ENCODE data around the gene TRIM34.
A peak's percentile ranks its signal among the peaks of the same experiment; 100 is the strongest.
"Not testable (repeated sequence)": the region's sequence is repeated elsewhere in the genome, so short reads cannot be mapped to it uniquely, and the experiment has no call there.

TRIM34 gene, protein sequence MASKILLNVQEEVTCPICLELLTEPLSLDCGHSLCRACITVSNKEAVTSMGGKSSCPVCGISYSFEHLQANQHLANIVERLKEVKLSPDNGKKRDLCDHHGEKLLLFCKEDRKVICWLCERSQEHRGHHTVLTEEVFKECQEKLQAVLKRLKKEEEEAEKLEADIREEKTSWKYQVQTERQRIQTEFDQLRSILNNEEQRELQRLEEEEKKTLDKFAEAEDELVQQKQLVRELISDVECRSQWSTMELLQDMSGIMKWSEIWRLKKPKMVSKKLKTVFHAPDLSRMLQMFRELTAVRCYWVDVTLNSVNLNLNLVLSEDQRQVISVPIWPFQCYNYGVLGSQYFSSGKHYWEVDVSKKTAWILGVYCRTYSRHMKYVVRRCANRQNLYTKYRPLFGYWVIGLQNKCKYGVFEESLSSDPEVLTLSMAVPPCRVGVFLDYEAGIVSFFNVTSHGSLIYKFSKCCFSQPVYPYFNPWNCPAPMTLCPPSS

GRCh38 chr11:5624489-5625279, at the start of gene TRIM34:
TRIM34 (plus strand) TSS chr11:5625001; CDS start chr11:5632332, 7,331 bp downstream.
- TF ChIP-seq JUND (IDR thresholded peaks at IDR 0.05; ENCODE audit: low read depth): no peak
- DNase-seq (ENCODE audit: low read depth in 1 of 2, low spot score in 1 of 2): peak; percentile 72 to 77
- in situ Hi-C loops (cut with HindIII; ENCODE audit: low pct_unique_long_range_greater_than_20kb, low sequenced_read_pairs): no loop called here

DNA sequence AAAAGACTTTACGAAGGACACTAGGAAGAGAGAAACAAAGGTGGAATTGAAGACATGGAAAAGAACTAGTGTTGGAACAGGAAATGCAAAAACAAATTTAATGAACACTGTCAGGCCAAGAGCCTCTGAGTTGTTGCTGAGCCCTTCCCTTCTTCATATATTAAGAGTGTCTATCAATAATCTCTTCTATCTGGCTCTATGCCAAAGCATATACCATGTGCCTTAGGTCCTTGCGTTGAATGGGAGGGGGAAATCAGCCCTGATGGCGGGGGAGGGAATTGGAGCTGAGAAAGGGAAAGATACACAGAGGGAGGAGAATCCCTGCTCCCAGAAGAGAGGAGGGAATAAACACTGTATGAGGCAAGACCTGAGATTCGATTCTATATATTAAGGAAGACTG, 49.6 kb upstream of the TRIM34 start:
- in situ Hi-C loops (cut with HindIII; ENCODE audit: low pct_unique_long_range_greater_than_20kb, low sequenced_read_pairs): no loop called here
- no peak for TF ChIP-seq JUND (IDR thresholded peaks at IDR 0.05; ENCODE audit: low read depth)
- DNase-seq (ENCODE audit: low read depth in 1 of 2, low spot score in 1 of 2): no peak

DNA sequence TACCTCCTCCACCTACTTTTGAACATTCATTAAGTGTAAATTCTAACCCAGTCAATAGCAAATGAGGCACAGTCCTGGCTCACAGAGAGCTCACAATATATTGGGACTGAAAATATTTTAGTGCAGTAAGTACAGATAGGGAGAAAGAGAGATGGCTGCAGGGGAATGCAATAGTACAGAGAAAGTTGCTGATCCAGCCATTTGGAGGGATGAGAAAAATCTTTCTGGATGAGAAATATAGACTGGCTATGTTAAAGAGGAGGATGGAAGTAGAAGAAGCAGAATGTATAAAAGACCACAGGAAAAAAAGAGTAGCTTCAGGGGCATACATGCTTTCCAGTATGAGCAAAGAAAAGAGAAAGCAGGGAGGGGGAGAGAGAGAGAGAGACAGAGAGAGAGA, 47.7 kb upstream of the TRIM34 start:
- in situ Hi-C loops (cut with HindIII; ENCODE audit: low pct_unique_long_range_greater_than_20kb, low sequenced_read_pairs): no loop called here
- no peak for TF ChIP-seq JUND (IDR thresholded peaks at IDR 0.05; ENCODE audit: low read depth)

GRCh38 chr11:5580577-5580976, 44.2 kb upstream of the TRIM34 start, which contains the start of gene OR52B6:
OR52B6 (plus strand) TSS chr11:5580877; CDS start chr11:5580877, 0 bp downstream.
- no peak for TF ChIP-seq JUND (IDR thresholded peaks at IDR 0.05; ENCODE audit: low read depth)
- in situ Hi-C loops (cut with HindIII; ENCODE audit: low pct_unique_long_range_greater_than_20kb, low sequenced_read_pairs): no loop called here

More for the DNA sequence above, 47.7 kb upstream of the TRIM34 start:
- no peak for DNase-seq (ENCODE audit: low read depth in 1 of 2, low spot score in 1 of 2)

GRCh38 chr11:5581014-5581413, 43.8 kb upstream of the TRIM34 start:
- DNase-seq (ENCODE audit: low read depth in 1 of 2, low spot score in 1 of 2): no peak
- TF ChIP-seq JUND (IDR thresholded peaks at IDR 0.05; ENCODE audit: low read depth): no peak
- in situ Hi-C loops (cut with HindIII; ENCODE audit: low pct_unique_long_range_greater_than_20kb, low sequenced_read_pairs): no loop called here

More at GRCh38 chr11:5580577-5580976, 44.2 kb upstream of the TRIM34 start, which contains the start of gene OR52B6:
- no peak for DNase-seq (ENCODE audit: low read depth in 1 of 2, low spot score in 1 of 2)

GRCh38 chr11:5584458-5584857, 40.3 kb upstream of the TRIM34 start:
- DNase-seq (ENCODE audit: low read depth in 1 of 2, low spot score in 1 of 2); in situ Hi-C loops (cut with HindIII; ENCODE audit: low pct_unique_long_range_greater_than_20kb, low sequenced_read_pairs): not testable (repeated sequence)

DNA sequence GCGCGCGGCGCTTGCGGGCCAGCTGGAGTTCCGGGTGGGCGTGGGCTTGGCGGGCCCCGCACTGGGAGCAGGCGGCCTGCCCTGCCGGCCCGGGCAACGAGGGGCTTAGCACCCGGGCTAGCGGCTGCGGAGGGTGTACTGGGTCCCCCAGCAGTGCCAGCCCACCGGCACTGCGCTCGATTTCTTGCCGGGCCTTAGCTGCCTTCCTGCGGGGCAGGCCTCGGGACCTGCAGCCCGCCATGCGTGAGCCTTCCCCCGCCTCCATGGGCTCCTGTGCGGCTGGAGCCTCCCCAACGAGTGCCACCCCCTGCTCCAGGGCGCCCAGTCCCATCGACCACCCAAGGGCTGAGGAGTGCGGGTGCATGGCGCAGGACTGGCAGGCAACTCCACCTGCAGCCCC, 34.9 kb upstream of the TRIM34 start:
- in situ Hi-C loops (cut with HindIII; ENCODE audit: low pct_unique_long_range_greater_than_20kb, low sequenced_read_pairs); DNase-seq (ENCODE audit: low read depth in 1 of 2, low spot score in 1 of 2): not testable (repeated sequence)

GRCh38 chr11:5591613-5592012, 33.2 kb upstream of the TRIM34 start:
- no peak for DNase-seq (ENCODE audit: low read depth in 1 of 2, low spot score in 1 of 2)
- in situ Hi-C loops (cut with HindIII; ENCODE audit: low pct_unique_long_range_greater_than_20kb, low sequenced_read_pairs): no loop called here
- no peak for TF ChIP-seq JUND (IDR thresholded peaks at IDR 0.05; ENCODE audit: low read depth)

GRCh38 chr11:5592615-5593014, 32.2 kb upstream of the TRIM34 start:
- no peak for DNase-seq (ENCODE audit: low read depth in 1 of 2, low spot score in 1 of 2)
- no peak for TF ChIP-seq JUND (IDR thresholded peaks at IDR 0.05; ENCODE audit: low read depth)
- in situ Hi-C loops (cut with HindIII; ENCODE audit: low pct_unique_long_range_greater_than_20kb, low sequenced_read_pairs): no loop called here

DNA sequence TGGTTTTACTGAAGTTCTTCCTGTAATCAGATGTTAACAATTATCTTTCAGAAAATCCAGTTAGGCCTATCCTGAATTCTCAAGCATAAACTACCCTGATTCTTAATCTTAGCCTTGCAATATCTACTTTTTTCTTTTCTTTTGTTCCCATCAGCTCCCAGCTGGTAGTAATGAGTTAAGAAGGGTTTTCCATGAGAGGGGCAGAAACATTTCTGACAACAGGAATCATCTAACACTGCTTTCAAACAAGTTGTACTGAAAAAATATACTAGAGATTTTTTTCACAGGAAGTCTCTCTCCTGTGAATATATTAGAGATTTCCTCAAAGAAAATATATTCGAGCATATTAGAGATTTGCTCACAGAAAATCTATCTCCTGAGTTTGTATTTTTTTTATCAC, 31.7 kb upstream of the TRIM34 start:
- no peak for DNase-seq (ENCODE audit: low read depth in 1 of 2, low spot score in 1 of 2)
- TF ChIP-seq JUND (IDR thresholded peaks at IDR 0.05; ENCODE audit: low read depth): no peak
- in situ Hi-C loops (cut with HindIII; ENCODE audit: low pct_unique_long_range_greater_than_20kb, low sequenced_read_pairs): no loop called here

- DNase-seq (ENCODE audit: low read depth in 1 of 2, low spot score in 1 of 2): peak in 1 of 2 experiments; percentile 32
- in situ Hi-C loops (cut with HindIII; ENCODE audit: low pct_unique_long_range_greater_than_20kb, low sequenced_read_pairs): no loop called here
- no peak for TF ChIP-seq JUND (IDR thresholded peaks at IDR 0.05; ENCODE audit: low read depth)
Observed at GRCh38 chr11:5596607-5597201, 28.1 kb upstream of the TRIM34 start, which contains the start of gene TRIM6. TRIM6 (plus strand) TSS chr11:5596637; CDS start chr11:5596898, 261 bp downstream.

GRCh38 chr11:5597953-5598352, 26.8 kb upstream of the TRIM34 start:
- no peak for TF ChIP-seq JUND (IDR thresholded peaks at IDR 0.05; ENCODE audit: low read depth)
- in situ Hi-C loops (cut with HindIII; ENCODE audit: low pct_unique_long_range_greater_than_20kb, low sequenced_read_pairs): no loop called here
- DNase-seq (ENCODE audit: low read depth in 1 of 2, low spot score in 1 of 2): no peak
